GM12891 (cell line): Measurements from ENCODE around the gene KIF20B.

Source experiments
- DNase-seq: peaks from one replicate; pipeline ENCODE4 v3.0.0; 2011; ENCODE audit warnings: low spot score; ENCODE audit not compliant: insufficient read length
- FAIRE-seq: peaks from 2 replicates; lab custom pipeline; 2011; peaks lifted over from hg19 to GRCh38; lab: Jason Lieb, UNC
- PAX5 ChIP-seq: IDR thresholded peaks from 2 replicates; pipeline ENCODE4 v1.6.1; 2011; ENCODE audit warnings: low read length, moderate library complexity, mild to moderate bottlenecking; ENCODE audit not compliant: insufficient read depth, severe bottlenecking
- POLR2A ChIP-seq: IDR thresholded peaks from 2 replicates; pipeline ENCODE4 v1.6.1; 2011; ENCODE audit warnings: low read depth, low read length, control low read depth
- POLR2AphosphoS5 ChIP-seq: IDR thresholded peaks from 2 replicates; pipeline ENCODE4 v1.6.1; 2011; ENCODE audit warnings: low read depth, low read length, control low read depth
- POU2F2 ChIP-seq: IDR thresholded peaks from 2 replicates; pipeline ENCODE4 v1.6.1; 2011; ENCODE audit warnings: low read depth, mild to moderate bottlenecking, control low read depth, low read length, moderate library complexity
- SPI1 ChIP-seq: IDR thresholded peaks from 2 replicates; pipeline ENCODE4 v1.6.1; 2011; ENCODE audit warnings: low read depth, low read length, control low read depth
- TAF1 ChIP-seq: IDR thresholded peaks from 2 replicates; pipeline ENCODE4 v1.6.1; 2011; ENCODE audit warnings: low read depth, low read length, control low read depth

Gene KIF20B

GRCh38 chr10:89684604-89685003 is 16.8 kb upstream of the KIF20B start:
- no peak for TF ChIP-seq TAF1
- TF ChIP-seq POLR2AphosphoS5 = no peak
- no peak for TF ChIP-seq PAX5
- no peak for TF ChIP-seq POLR2A
- TF ChIP-seq POU2F2 = no peak
- TF ChIP-seq SPI1 = no peak
- DNase-seq (no peak), FAIRE-seq (no peak)

- TF ChIP-seq POLR2A (no peak), TAF1 (no peak), SPI1 (no peak), POU2F2 (no peak), POLR2AphosphoS5 (no peak), PAX5 (no peak)
- DNase-seq = no peak
- no peak for FAIRE-seq
These were observed 15.5 kb upstream of the KIF20B start for GRCh38 chr10:89685936-89686335.

GRCh38 chr10:89690027-89690426 is 11.4 kb upstream of the KIF20B start:
- FAIRE-seq (no peak), DNase-seq (no peak)
- no peak for TF ChIP-seq POU2F2
- no peak for TF ChIP-seq SPI1
- TF ChIP-seq POLR2AphosphoS5 = no peak
- no peak for TF ChIP-seq TAF1
- no peak for TF ChIP-seq PAX5
- TF ChIP-seq POLR2A = no peak

GRCh38 chr10:89692416-89692815 is 9.0 kb upstream of the KIF20B start:
- DNase-seq (no peak), FAIRE-seq (no peak)
- no peak for TF ChIP-seq SPI1
- no peak for TF ChIP-seq PAX5
- no peak for TF ChIP-seq TAF1
- TF ChIP-seq POLR2AphosphoS5 = no peak
- no peak for TF ChIP-seq POU2F2
- no peak for TF ChIP-seq POLR2A

- DNase-seq (no peak), FAIRE-seq (no peak)
- TF ChIP-seq POLR2AphosphoS5 (no peak), POU2F2 (no peak), PAX5 (no peak), TAF1 (no peak), POLR2A (no peak), SPI1 (no peak)
These were observed 8.2 kb upstream of the KIF20B start for GRCh38 chr10:89693176-89693575.

- FAIRE-seq (no peak), DNase-seq (no peak)
- no peak for TF ChIP-seq SPI1
- TF ChIP-seq TAF1 = no peak
- TF ChIP-seq POLR2AphosphoS5 = no peak
- no peak for TF ChIP-seq PAX5
- no peak for TF ChIP-seq POU2F2
- no peak for TF ChIP-seq POLR2A
These were observed 6.1 kb upstream of the KIF20B start for GRCh38 chr10:89695307-89695706.

GRCh38 chr10:89697946-89698345 is 3.4 kb upstream of the KIF20B start:
- FAIRE-seq (no peak), DNase-seq (no peak)
- no peak for TF ChIP-seq TAF1
- TF ChIP-seq POU2F2 = no peak
- TF ChIP-seq PAX5 = no peak
- no peak for TF ChIP-seq SPI1
- TF ChIP-seq POLR2AphosphoS5 = no peak
- TF ChIP-seq POLR2A = no peak

GRCh38 chr10:89699581-89700064 is 1.8 kb upstream of the KIF20B start:
- FAIRE-seq = no peak
- TF ChIP-seq SPI1 (no peak), TAF1 (no peak)
- DNase-seq = no peak

GRCh38 chr10:89700923-89701241 is 508 bp upstream of the KIF20B start:
- TF ChIP-seq POU2F2 = no peak
- no peak for TF ChIP-seq POLR2A
- TF ChIP-seq SPI1 = no peak
- no peak for TF ChIP-seq TAF1
- TF ChIP-seq POLR2AphosphoS5 = no peak
- TF ChIP-seq PAX5 = no peak
- no peak for DNase-seq
- FAIRE-seq = no peak

- TF ChIP-seq POU2F2 (no peak), SPI1 (no peak), POLR2AphosphoS5 (no peak), POLR2A (no peak), TAF1 (no peak), PAX5 (no peak)
- DNase-seq (peak; percentile 1), FAIRE-seq (peak; percentile 79)
These were observed 711 bp downstream of the KIF20B start for GRCh38 chr10:89702121-89702480.
